K562 (cell line): Measurements from ENCODE around the gene ACSF3. TPM values are rescaled to one million over a fixed set of nuclear protein-coding genes. Genes with fewer than 3 reads are reported as not detected.
A peak's percentile ranks its signal among the peaks of the same experiment; 100 is the strongest.

ENCODE experiments used
- ATAC-seq: fragments of 200-7000 bp; cut with Tn5 transposase; 3 replicates; pipeline ENCODE4 v1.9.1; 2020; ENCODE audit warnings: moderate library complexity
- BruUV-seq: library from RNA; stranded (reverse); fragments of 400-500 nt; replicated peaks from 2 replicates; lab custom pipeline; 2021; lab: Mats Ljungman, UMichigan
- CTCF ChIA-PET: fragments of 300-600 bp; formaldehyde crosslinking; extraction: SDS; loops from one replicate; lab custom pipeline; 2021; ENCODE audit warnings: low intra/inter-chr PET ratio; lab: Yijun Ruan, JAX
- POLR2A ChIA-PET: fragments of 300-600, 350-650 bp; sonication (Branson Sonifier 250); formaldehyde crosslinking; extraction: SDS; loops from one replicate; lab custom pipeline; 2021; ENCODE audit warnings: antibody characterized with exemption, inconsistent platforms; lab: Yijun Ruan, JAX
- DNase-seq, 4 experiments: peaks; one replicate each; pipeline versions ENCODE4 v3.0.0 to v3.0.0-alpha.2; 2011 to 2018; ENCODE audit warnings: low spot score in 3 of 4, mixed read lengths in 3 of 4; ENCODE audit errors: extremely low read depth in 1 of 4
- FAIRE-seq: peaks from 2 replicates; lab custom pipeline; 2011; peaks lifted over from hg19 to GRCh38; lab: Jason Lieb, UNC
- H2AFZ ChIP-seq: 2 replicates; pipeline ENCODE4 v1.6.0; 2011; ENCODE audit warnings: low read depth, low read length, control low read depth, inconsistent platforms
- H3K27ac ChIP-seq: fragments of 200-600 bp; 3 replicates; pipeline ENCODE4 v1.8.0; 2011; ENCODE audit warnings: low read depth, mild to moderate bottlenecking, control low read depth, inconsistent platforms, low read length, moderate library complexity, mixed read lengths; ENCODE audit errors: extremely low read depth
- H3K27me3 ChIP-seq, 2 experiments: fragments of 300-600 bp in 1 of 2; 2 replicates in 1 of 2; 3 replicates in 1 of 2; pipeline versions ENCODE4 v1.6.0 to v1.8.0; 2011; ENCODE audit warnings: inconsistent platforms in 2 of 2, low read length in 2 of 2, mild to moderate bottlenecking in 1 of 2, mixed read lengths in 1 of 2, moderate library complexity in 1 of 2; ENCODE audit not compliant: control insufficient read depth in 2 of 2, insufficient read depth in 2 of 2
- H3K36me3 ChIP-seq: fragments of 300-600 bp; 3 replicates; pipeline ENCODE4 v1.8.0; 2011; ENCODE audit warnings: mild to moderate bottlenecking, low read length, inconsistent platforms; ENCODE audit not compliant: control insufficient read depth, insufficient read depth
- H3K4me1 ChIP-seq, 2 experiments: fragments of 200-600 bp in 1 of 2; replicated peaks in 1 of 2; 2 replicates in 1 of 2; 3 replicates in 1 of 2; pipeline versions ENCODE4 v1.5.1 to v1.8.0; 2011; ENCODE audit warnings: inconsistent platforms in 2 of 2, low read length in 2 of 2, mild to moderate bottlenecking in 1 of 2, mixed read lengths in 1 of 2, moderate library complexity in 1 of 2; ENCODE audit not compliant: control insufficient read depth in 2 of 2, insufficient read depth in 2 of 2
- H3K4me2 ChIP-seq: 2 replicates; pipeline ENCODE4 v1.6.1; 2011; ENCODE audit warnings: low read length, control low read depth, inconsistent platforms, mixed read lengths; ENCODE audit not compliant: insufficient read depth
- H3K4me3 ChIP-seq: fragments of 200-600 bp; sonication (generic), shearing (Covaris generic); 2 replicates; pipeline ENCODE4 v1.5.1; 2016; ENCODE audit warnings: control low read depth, inconsistent platforms
- H3K79me2 ChIP-seq: fragments of 200-600 bp; 3 replicates; pipeline ENCODE4 v1.8.0; 2011; ENCODE audit warnings: low read length, inconsistent platforms; ENCODE audit not compliant: control insufficient read depth, insufficient read depth
- H3K9ac ChIP-seq, 2 experiments: 2 replicates each; pipeline versions ENCODE4 v1.6.0 to v1.6.1; 2011; ENCODE audit warnings: low read depth in 2 of 2, low read length in 2 of 2, control low read depth in 1 of 2, inconsistent platforms in 1 of 2, mild to moderate bottlenecking in 1 of 2, mixed read lengths in 1 of 2; ENCODE audit not compliant: insufficient read depth in 1 of 2
- H3K9me1 ChIP-seq: one replicate; pipeline ENCODE4 v1.6.0; 2011; ENCODE audit warnings: inconsistent platforms, mild to moderate bottlenecking, low read length, moderate library complexity; ENCODE audit not compliant: control insufficient read depth, insufficient read depth
- H3K9me3 ChIP-seq: replicated peaks from 2 replicates; pipeline ENCODE4 v1.5.1; 2011; ENCODE audit warnings: low read depth, low read length, inconsistent platforms; ENCODE audit not compliant: control insufficient read depth, insufficient read depth
- H4K20me1 ChIP-seq: replicated peaks from 2 replicates; pipeline ENCODE4 v1.6.1; 2011; ENCODE audit warnings: low read length, inconsistent platforms, mixed read lengths; ENCODE audit not compliant: control insufficient read depth, insufficient read depth
- ARID4B ChIP-seq: sonication (generic); formaldehyde crosslinking; IDR thresholded peaks from 2 replicates; pipeline ENCODE4 v1.8.0; 2022; ENCODE audit warnings: mild to moderate bottlenecking, missing genetic modification reagents
- ARNT ChIP-seq, 2 experiments: fragments of 450-650 bp; IDR thresholded peaks; 2 replicates each; pipeline ENCODE4 v1.6.1; 2016; ENCODE audit warnings: mild to moderate bottlenecking in 1 of 2
- BMI1 ChIP-seq: fragments of 150-350 bp; IDR thresholded peaks from 2 replicates; pipeline ENCODE4 v1.6.1; 2014; ENCODE audit warnings: low read length
- CUX1 ChIP-seq: fragments of 200-800 bp; sonication (Bioruptor generic); IDR thresholded peaks from 2 replicates; pipeline ENCODE4 v1.6.1; 2016; ENCODE audit warnings: missing genetic modification characterization, missing compliant biosample characterization
- ELF1 ChIP-seq: fragments of 200-800 bp; sonication (Bioruptor generic); IDR thresholded peaks from 2 replicates; pipeline ENCODE4 v1.6.1; 2016; ENCODE audit warnings: missing genetic modification characterization, missing compliant biosample characterization
- FOXA3 ChIP-seq, 2 experiments: fragments of 450-650 bp in 1 of 2; sonication (generic) in 1 of 2; formaldehyde crosslinking; IDR thresholded peaks in 1 of 2; conservative IDR thresholded peaks in 1 of 2; 2 replicates each; pipeline versions ENCODE4 v1.4.0 to v1.8.0; 2020 to 2022; ENCODE audit warnings: mild to moderate bottlenecking in 2 of 2, missing genetic modification reagents in 1 of 2
- HSF4 ChIP-seq: fragments of 250-450 bp; sonication (Bioruptor Pico); IDR thresholded peaks from 2 replicates; pipeline ENCODE4 v2.1.2; 2022; ENCODE audit warnings: mild to moderate bottlenecking, moderate library complexity, borderline replicate concordance
- POLR2G ChIP-seq: fragments of 200-400 bp; formaldehyde crosslinking; IDR thresholded peaks from 2 replicates; pipeline ENCODE4 v1.6.1; 2017; ENCODE audit warnings: low read depth, mild to moderate bottlenecking, antibody characterized with exemption, low read length, moderate library complexity
- SP2 ChIP-seq: IDR thresholded peaks from 2 replicates; pipeline ENCODE4 v1.6.1; 2011; ENCODE audit warnings: mild to moderate bottlenecking, low read depth, low read length, moderate library complexity; ENCODE audit not compliant: poor library complexity, severe bottlenecking; ENCODE audit errors: extremely low read depth
- ZFX ChIP-seq: sonication (generic); formaldehyde crosslinking; IDR thresholded peaks from 2 replicates; pipeline ENCODE4 v1.8.0; 2022; ENCODE audit warnings: mild to moderate bottlenecking, missing genetic modification reagents, moderate library complexity
- ZNF12 ChIP-seq: sonication (generic); formaldehyde crosslinking; IDR thresholded peaks from 2 replicates; pipeline ENCODE4 v1.4.0; 2020; ENCODE audit warnings: mild to moderate bottlenecking, missing genetic modification reagents
- whole genome bisulfite sequencing: fragments of 100-300 bp; shearing (Covaris generic); methylation state at CpG from one replicate; pipeline ENCODE4 v1.1.6; 2016; ENCODE audit warnings: low coverage, mixed read lengths; ENCODE audit not compliant: insufficient coverage; ENCODE audit errors: missing lambda C conversion rate; 5-methylcytosine and 5-hydroxymethylcytosine counted together
- in situ Hi-C: fragments of 300-500 bp; cut with MboI; formaldehyde crosslinking; loops from 4 replicates; pipeline ENCODE4 v1.15.0; 2018; ENCODE audit warnings: inconsistent platforms, mixed read lengths
- intact Hi-C: fragments of 100-400 bp; cut with micrococcal nuclease; formaldehyde crosslinking; loops from 2 replicates; pipeline ENCODE4 v1.14.2; 2022
- polyA plus RNA-seq, 8 experiments: library from polyadenylated mRNA; depleted of rRNA in 4 of 8; stranded (reverse) in 5 of 8; unstranded in 3 of 8; fragments of >200 nt; fragmentation: Nextera tagmentation in 2 of 8; fragmentation: Illumina TruSeq in 1 of 8; extraction: Ambion mirVana in 2 of 8; extraction: Trizol in 1 of 8; gene quantifications; 2 replicates each; pipeline versions ENCODE4 v1.2.1 to v1.2.3, GENCODE V29; 2011 to 2014; ENCODE audit warnings: inconsistent platforms in 1 of 8, missing spikeins in 1 of 8
- total RNA-seq, 7 experiments: library from RNA; depleted of rRNA in 6 of 7; stranded (reverse); fragments of >200 nt in 6 of 7; fragmentation: Illumina TruSeq in 2 of 7; extraction: Trizol in 2 of 7; gene quantifications; 2 replicates each; pipeline versions ENCODE4 v1.2.1 to v1.2.3, GENCODE V29; 2011 to 2021; ENCODE audit warnings: low replicate concordance in 1 of 7

The ACSF3 gene
- total and polyA plus RNA-seq, 9 of the 15 experiments (the other 6 are each of a cell fraction or from before 2014, with no cell fraction given) = 0.77 to 32.8 (median 14.7) TPM

GRCh38 chr16:89098767-89099430 lies 5.2 kb downstream of the ACSF3 start:
- no peaks in the 10 kb centered on the region for H3K27me3 ChIP-seq
- BruUV-seq = no TSS peak
- FAIRE-seq (no peak), DNase-seq (no peak), ATAC-seq (no peak)
- H3K36me3 ChIP-seq = peaks cover 62% of the 10 kb centered on the region; the same call in 2 of the 3 replicates
- H3K9me3 ChIP-seq = no peaks in the 10 kb centered on the region
- peak overlapping the region in 1 of 2 experiments; percentile 22; a peak in 2 of 4 replicates for H3K9ac ChIP-seq
- 72% methylated on average over 20 of the region's 26 CpGs for WGBS
- intact Hi-C loops = no loop called here
- peaks cover 5% of the 10 kb centered on the region for H3K9me1 ChIP-seq
- ChIA-PET CTCF (no interaction called here), POLR2A (interaction anchor here (0.7 to 1.6 kb wide), 8 partner anchors 9 to 130 kb away, joined by 3 to 10 read pairs (median 4); no protein-coding TSS in a partner anchor)
- in situ Hi-C loops = no loop called here
- peaks cover 12% of the 10 kb centered on the region; the same call in 1 of the 2 replicates for H4K20me1 ChIP-seq
- H3K27ac ChIP-seq = peak overlapping the region; percentile 26; the same call in 1 of the 3 replicates
- peaks cover 59% of the 10 kb centered on the region for H3K79me2 ChIP-seq
- H3K4me3 ChIP-seq = no peak overlapping the region
- H3K4me2 ChIP-seq = peak overlapping the region; percentile 78
- H3K4me1 ChIP-seq = peaks cover 25 to 77% of the 10 kb centered on the region in 2 experiments; a peak in 4 of 5 replicates
- H2AFZ ChIP-seq = no peak overlapping the region
- TF ChIP-seq ZFX (CRISPR knock-in tag) (no peak; the same call in 1 of the 2 replicates), SP2 (no peak), POLR2G (peak; percentile 55), ARID4B (CRISPR knock-in tag) (peak; percentile 13; the same call in 1 of the 2 replicates), ELF1 (tag) (peak; percentile 5; the same call in 1 of the 2 replicates), HSF4 (no peak), ZNF12 (CRISPR knock-in tag) (peak; percentile 56; the same call in 1 of the 2 replicates), CUX1 (CRISPR knock-in tag) (no peak), ARNT (IDR thresholded peaks at IDR 0.05) (no peak), BMI1 (no peak), FOXA3 (CRISPR knock-in tag; conservative IDR thresholded peaks at IDR 0.05 in 1 of 2, IDR thresholded peaks at IDR 0.05 in 1 of 2) (0 out of 4 replicates have a peak, but pooled peaks of 1 of the 2 experiments have one; percentile 2)
